Lung (tissue), 12 donors: ENCODE results near the gene FAM124A. TPM values are rescaled to one million over a fixed set of nuclear protein-coding genes. Genes with fewer than 3 reads are reported as not detected.
A peak's percentile ranks its signal among the peaks of the same experiment; 100 is the strongest.

Experiments
- ATAC-seq: fragments of 200-7000 bp; cut with Tn5 transposase; one replicate; pipeline ENCODE4 v1.9.1; 2020; ENCODE audit warnings: moderate number of reproducible peaks; ENCODE audit not compliant: insufficient read depth, low FRiP score
- DNase-seq, 3 donors: peaks; one replicate each; pipeline ENCODE4 v3.0.0-alpha.2; 2013 to 2017
- H3K27ac ChIP-seq, 2 donors: one replicate each; pipeline ENCODE4 v1.5.1; 2013; ENCODE audit warnings: mild to moderate bottlenecking in 2 of 2, moderate library complexity in 2 of 2, control low read depth in 1 of 2, inconsistent platforms in 1 of 2, low read depth in 1 of 2, low read length in 1 of 2
- H3K27me3 ChIP-seq, 3 donors: one replicate each; pipeline ENCODE4 v1.5.1; 2013; ENCODE audit warnings: low read length in 2 of 3; ENCODE audit not compliant: control insufficient read depth in 3 of 3, insufficient read depth in 3 of 3
- H3K36me3 ChIP-seq, 4 donors: one replicate each; pipeline ENCODE4 v1.5.1; 2013; ENCODE audit warnings: low read length in 4 of 4, mild to moderate bottlenecking in 1 of 4, moderate library complexity in 1 of 4; ENCODE audit not compliant: control insufficient read depth in 4 of 4, insufficient read depth in 4 of 4
- H3K4me1 ChIP-seq, 5 donors: one replicate each; pipeline ENCODE4 v1.5.1; 2013; ENCODE audit warnings: low read length in 5 of 5, mild to moderate bottlenecking in 2 of 5, moderate library complexity in 1 of 5; ENCODE audit not compliant: control insufficient read depth in 5 of 5, insufficient read depth in 5 of 5
- H3K4me3 ChIP-seq: one replicate; pipeline ENCODE4 v1.5.1; 2013; ENCODE audit warnings: mild to moderate bottlenecking, control low read depth, moderate library complexity
- H3K9ac ChIP-seq, 2 donors: one replicate each; pipeline ENCODE4 v1.5.1; 2013; ENCODE audit warnings: low read length in 2 of 2, control low read depth in 1 of 2; ENCODE audit not compliant: insufficient read depth in 1 of 2
- H3K9me3 ChIP-seq, 4 donors: one replicate each; pipeline ENCODE4 v1.5.1; 2013; ENCODE audit warnings: low read length in 3 of 4, mild to moderate bottlenecking in 1 of 4, moderate library complexity in 1 of 4; ENCODE audit not compliant: control insufficient read depth in 4 of 4, insufficient read depth in 3 of 4
- CTCF ChIP-seq: IDR thresholded peaks from 2 replicates; pipeline ENCODE4 v1.5.1; 2012; ENCODE audit warnings: mild to moderate bottlenecking; ENCODE audit errors: control extremely low read depth, extremely low read depth
- WGBS, 2 donors: extraction: QIAGEN DNeasy Blood & Tissue Kit; methylation state at CpG; one replicate each; pipeline ENCODE4 v1.1.7; 2013; 5-methylcytosine and 5-hydroxymethylcytosine counted together
- polyA plus RNA-seq, 2 donors: library from polyadenylated mRNA; stranded (reverse); fragments of 200-250 nt; gene quantifications; one replicate each; pipeline ENCODE4 v1.2.1, GENCODE V29; 2013
- total RNA-seq, 2 donors: library from RNA; depleted of rRNA in 1 of 2; stranded (reverse); fragments of >200 nt in 1 of 2; gene quantifications; one replicate each; pipeline ENCODE4 v1.2.1, GENCODE V29; 2014 to 2021
- donor health status: control.
- donor health status: control.
- donor health status: Bipolar disorder and iron deficiency.
- donor health status: healthy.
- donor health status: DM: yes; HTN: yes; CAD: no.

The FAM124A gene
- total and polyA plus RNA-seq, 4 donors, result 0.87 to 2.9 (median 1.7) TPM

DNA sequence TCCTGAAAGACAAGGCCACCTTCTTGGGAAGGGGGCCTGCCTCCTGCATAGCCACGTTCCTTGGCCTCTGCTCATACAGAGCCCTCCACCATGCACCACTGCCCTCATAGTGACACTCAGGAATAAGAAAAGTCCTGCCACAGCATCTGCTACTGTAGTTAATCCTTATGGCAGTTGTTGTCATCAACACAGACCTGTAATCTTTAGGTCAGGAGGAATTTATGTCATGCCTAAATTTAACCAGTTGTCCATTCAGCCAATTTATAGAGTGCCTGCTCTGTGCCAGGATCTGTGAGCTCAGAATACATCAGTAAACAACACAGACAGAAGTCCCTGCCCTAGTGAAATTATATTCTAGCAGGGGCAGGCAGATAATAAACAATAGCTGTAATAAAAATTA, 44.4 kb downstream of the FAM124A start:
- no peak for DNase-seq
- Histone ChIP-seq H3K9me3 (no peaks in the 10 kb centered on the region), H3K4me3 (no peak overlapping the region), H3K36me3 (no peaks in the 10 kb centered on the region), H3K27me3 (no peaks in the 10 kb centered on the region), H3K9ac (no peak overlapping the region), H3K4me1 (peaks cover 0 to 12% (median 6%) of the 10 kb centered on the region in 5 donors), H3K27ac (peak overlapping the region in 1 of 2 donors; percentile 48)
- TF ChIP-seq CTCF, result no peak
- WGBS, 2 donors, result 97 to 100% methylated on average over 1 of the region's 1 CpG
- no peak for ATAC-seq

DNA sequence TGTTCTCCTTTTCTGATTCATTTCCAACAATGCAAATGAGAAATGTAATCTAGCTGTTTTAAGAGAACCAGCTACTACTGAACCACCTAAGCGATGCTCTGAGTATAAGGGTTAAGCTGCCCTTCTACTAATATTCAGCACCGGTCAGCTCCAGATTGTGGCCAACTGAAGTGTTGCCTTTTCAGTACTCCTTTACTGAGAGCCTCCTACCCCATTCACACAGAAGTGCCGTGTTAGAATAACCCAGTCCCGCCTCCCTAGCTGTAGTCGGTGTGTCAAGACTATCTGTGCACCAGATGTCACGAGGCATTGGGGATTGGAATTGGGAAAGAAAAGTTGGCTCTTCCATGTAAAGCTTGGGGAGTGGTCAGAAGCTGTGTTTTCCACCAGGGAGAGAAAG, 45.4 kb downstream of the FAM124A start:
- no peak for DNase-seq
- no peaks in the 10 kb centered on the region for H3K36me3 ChIP-seq
- H3K9ac ChIP-seq, result no peak overlapping the region
- H3K27me3 ChIP-seq, result no peaks in the 10 kb centered on the region
- ATAC-seq, result no peak
- H3K4me3 ChIP-seq, result no peak overlapping the region
- TF ChIP-seq CTCF, result no peak
- H3K4me1 ChIP-seq, result peaks cover 0 to 18% (median 11%) of the 10 kb centered on the region in 5 donors
- H3K9me3 ChIP-seq, result no peaks in the 10 kb centered on the region
- no peak overlapping the region for H3K27ac ChIP-seq
- 89% methylated on average over 6 of the region's 6 CpGs for WGBS, 2 donors

- ATAC-seq (no peak), DNase-seq (no peak)
- TF ChIP-seq CTCF, result no peak
- Histone ChIP-seq H3K9me3 (no peaks in the 10 kb centered on the region), H3K36me3 (no peaks in the 10 kb centered on the region), H3K4me1 (peaks cover 0 to 18% (median 11%) of the 10 kb centered on the region in 5 donors), H3K27me3 (no peaks in the 10 kb centered on the region), H3K4me3 (no peak overlapping the region), H3K27ac (no peak overlapping the region), H3K9ac (no peak overlapping the region)
Observed at GRCh38 chr13:51269039-51269438, 46.8 kb downstream of the FAM124A start.
